ENCODE results near the gene DGLUCY.
"Not testable (repeated sequence)": the region's sequence is repeated elsewhere in the genome, so short reads cannot be mapped to it uniquely, and the experiment has no call there.

Gene DGLUCY

GRCh38 chr14:91216731-91217226 lies 102.9 kb downstream of the DGLUCY start:
- DNase-seq: no peak

GRCh38 chr14:91218014-91218413 lies 104.1 kb downstream of the DGLUCY start:
- no peak for DNase-seq

GRCh38 chr14:91219517-91220389 lies 105.9 kb downstream of the DGLUCY start:
- no peak for DNase-seq

- DNase-seq: peak; percentile 82
Observed at GRCh38 chr14:91220581-91221000, 106.7 kb downstream of the DGLUCY start.

GRCh38 chr14:91221270-91221669 lies 107.4 kb downstream of the DGLUCY start:
- no peak for DNase-seq

- no peak for DNase-seq
Observed at GRCh38 chr14:91223028-91223783, 109.3 kb downstream of the DGLUCY start.

- no peak for DNase-seq
Observed at GRCh38 chr14:91225025-91225424, 111.2 kb downstream of the DGLUCY start.

- DNase-seq: not testable (repeated sequence)
Observed at GRCh38 chr14:91226360-91226759, 112.5 kb downstream of the DGLUCY start.

- DNase-seq: no peak
Observed at GRCh38 chr14:91227183-91227628, 113.3 kb downstream of the DGLUCY start.

- DNase-seq: no peak
Observed at GRCh38 chr14:91228112-91229004, 114.5 kb downstream of the DGLUCY start.

GRCh38 chr14:91229005-91229382 lies 115.1 kb downstream of the DGLUCY start:
- no peak for DNase-seq

- DNase-seq: no peak
Observed at GRCh38 chr14:91229743-91230200, 115.9 kb downstream of the DGLUCY start.

GRCh38 chr14:91230397-91231035 lies 116.6 kb downstream of the DGLUCY start:
- DNase-seq: no peak

GRCh38 chr14:91231446-91231845 lies 117.6 kb downstream of the DGLUCY start:
- DNase-seq: no peak

GRCh38 chr14:91232052-91232451 lies 118.2 kb downstream of the DGLUCY start:
- DNase-seq: no peak

- DNase-seq: no peak
Observed at GRCh38 chr14:91232603-91233002, 118.7 kb downstream of the DGLUCY start.

- no peak for DNase-seq
Observed at GRCh38 chr14:91233936-91234790, 120.3 kb downstream of the DGLUCY start.

- DNase-seq: no peak
Observed at GRCh38 chr14:91234791-91235114, 120.9 kb downstream of the DGLUCY start.

GRCh38 chr14:91235841-91236240 lies 122.0 kb downstream of the DGLUCY start:
- DNase-seq: no peak

GRCh38 chr14:91237219-91237618 lies 123.3 kb downstream of the DGLUCY start:
- DNase-seq: no peak

GRCh38 chr14:91238085-91238484 lies 124.2 kb downstream of the DGLUCY start:
- no peak for DNase-seq

Data from NCI-H2171 (cell line).